ENCODE measurements around the gene FXYD6.

DNA sequence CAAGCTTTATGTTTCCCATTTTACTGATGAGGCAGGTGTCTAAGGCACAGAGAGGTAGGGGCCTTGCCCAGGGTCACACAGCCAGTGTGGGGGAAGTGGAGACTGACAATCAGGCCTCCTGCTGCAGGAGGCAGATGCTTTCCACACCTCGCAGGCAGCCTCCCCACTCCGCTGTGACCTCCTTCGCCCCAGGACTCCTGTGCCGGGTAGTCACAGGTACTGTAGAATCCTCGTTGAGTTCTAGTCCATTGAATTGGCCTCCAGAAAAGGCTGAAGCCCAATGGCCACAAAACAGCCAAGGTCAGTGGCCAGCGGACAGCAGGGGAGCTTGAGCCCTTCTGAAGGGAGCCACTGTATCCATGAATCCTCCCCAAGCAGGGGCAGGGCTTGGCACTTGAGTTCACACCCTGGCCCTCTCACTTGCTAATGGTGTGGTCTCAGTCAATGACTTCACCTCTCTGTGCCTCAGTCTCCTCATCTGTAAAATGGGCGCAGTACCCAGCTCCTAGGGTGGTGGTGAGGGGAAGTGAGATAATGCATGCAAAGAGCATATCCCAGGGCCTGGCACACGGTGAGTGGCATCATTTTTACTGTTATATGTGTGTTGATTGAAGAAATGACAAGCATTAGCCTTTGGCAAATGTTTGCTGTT is 50.8 kb downstream of the FXYD6 start:
- TF ChIP-seq POLR2AphosphoS5 (IDR thresholded peaks at IDR 0.05; ENCODE audit: low read depth, low read length): no peak
- TF ChIP-seq TAF1 (IDR thresholded peaks at IDR 0.05; ENCODE audit: borderline replicate concordance, insufficient read depth, low read length): no peak
- TF ChIP-seq FOXP2 (optimal IDR thresholded peaks at IDR 0.05; ENCODE audit: borderline replicate concordance, extremely low read depth, extremely low read length, insufficient read depth): no peak
- no peak for TF ChIP-seq SIN3A (IDR thresholded peaks at IDR 0.05; ENCODE audit: borderline replicate concordance, insufficient read depth, low read length)
